ENCODE results near the gene THSD7B.

The THSD7B gene

DNA sequence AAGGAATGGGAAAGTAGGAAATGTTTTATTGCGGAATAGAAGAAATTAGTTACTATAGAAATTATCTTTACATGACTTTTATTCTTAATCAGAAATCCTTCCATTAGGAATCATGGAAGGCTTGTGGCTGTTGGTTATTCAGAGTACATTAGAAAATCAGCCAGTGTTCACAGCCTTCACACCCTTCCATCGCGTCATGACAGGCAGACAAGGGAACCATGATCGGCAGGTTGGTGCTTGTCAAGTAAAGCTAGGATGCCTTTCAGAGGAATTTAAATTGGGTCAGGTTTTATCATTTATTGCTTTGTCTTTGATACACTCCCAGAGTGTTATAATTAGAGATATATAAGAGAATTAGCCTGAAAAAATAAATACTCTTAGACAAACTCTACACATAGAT is 400.6 kb downstream of the THSD7B start:
- no peak for DNase-seq

DNA sequence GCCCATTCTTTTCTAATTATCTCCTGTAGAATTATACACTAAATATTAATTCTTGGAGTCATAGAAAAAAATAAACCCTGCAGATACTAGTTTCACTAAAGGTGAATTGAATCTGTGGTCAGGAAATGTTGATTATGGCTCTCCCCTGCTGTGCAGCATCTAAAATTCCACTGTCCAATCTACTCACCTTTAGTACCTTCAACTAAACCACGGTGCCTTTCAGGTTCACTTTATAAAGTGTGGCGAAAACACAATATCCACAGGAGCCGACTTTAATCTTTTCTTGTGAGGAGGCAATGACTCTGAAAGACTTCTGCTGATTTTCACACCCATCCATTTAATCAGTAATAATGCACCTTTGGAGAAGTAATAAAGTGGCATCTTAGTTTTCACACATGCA is 402.3 kb downstream of the THSD7B start:
- DNase-seq, result no peak

DNA sequence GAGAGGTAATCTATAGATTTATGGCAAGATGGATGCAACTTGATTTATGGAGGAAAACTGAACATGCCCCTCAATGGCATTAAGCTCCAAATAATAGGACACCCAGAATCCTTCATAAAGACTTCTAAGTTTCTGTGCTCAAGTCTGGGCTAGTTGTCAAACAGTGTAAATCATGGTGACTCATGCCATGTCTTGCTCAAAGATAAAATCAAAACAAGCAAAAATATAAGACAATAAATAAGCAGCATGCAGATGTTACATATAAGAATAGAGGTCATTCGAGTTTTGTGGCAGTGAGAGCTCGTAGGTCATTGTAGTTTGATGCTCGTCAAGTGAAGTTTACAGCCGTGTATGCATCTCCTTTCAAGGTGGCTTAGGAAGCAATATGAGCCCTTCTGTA is 403.2 kb downstream of the THSD7B start:
- no peak for DNase-seq

DNA sequence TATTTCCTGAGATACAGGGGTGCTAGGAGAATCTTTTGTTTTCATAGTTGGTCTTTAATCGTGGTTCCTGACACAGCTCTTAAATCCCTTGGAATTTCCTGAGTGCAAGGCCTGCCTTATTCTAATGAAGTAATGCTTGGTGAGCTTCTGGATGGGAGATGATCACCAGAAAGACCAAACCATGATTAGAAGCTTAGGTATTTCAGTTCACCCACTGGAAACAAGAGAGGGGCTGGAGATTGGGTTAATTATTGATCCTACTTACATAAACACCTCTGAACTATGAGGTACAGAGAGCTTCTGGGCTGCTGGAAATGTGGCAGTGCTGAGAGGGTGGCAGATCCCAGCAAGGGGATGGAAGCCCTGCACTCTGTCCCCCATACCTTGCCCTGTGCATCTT is 406.8 kb downstream of the THSD7B start:
- no peak for DNase-seq

DNA sequence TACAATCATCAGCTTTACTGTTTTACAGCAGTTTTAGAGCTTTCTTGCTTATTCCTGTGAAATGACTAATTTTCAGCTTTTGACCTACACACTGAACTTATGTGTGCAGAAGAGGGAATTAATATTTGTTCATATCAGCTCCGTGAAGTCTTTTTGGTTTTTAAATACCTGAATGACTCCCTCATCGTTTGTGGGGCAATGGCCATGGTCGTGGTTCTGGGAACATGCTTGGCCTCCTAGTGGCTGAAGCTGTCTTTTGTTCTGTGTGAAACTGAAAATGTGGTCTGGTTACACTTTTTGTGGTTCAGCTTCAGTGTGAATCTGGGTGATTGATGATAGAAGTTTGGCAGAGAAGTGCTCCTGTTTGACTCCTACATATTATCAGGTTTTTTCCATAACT is 408.1 kb downstream of the THSD7B start:
- no peak for DNase-seq

DNA sequence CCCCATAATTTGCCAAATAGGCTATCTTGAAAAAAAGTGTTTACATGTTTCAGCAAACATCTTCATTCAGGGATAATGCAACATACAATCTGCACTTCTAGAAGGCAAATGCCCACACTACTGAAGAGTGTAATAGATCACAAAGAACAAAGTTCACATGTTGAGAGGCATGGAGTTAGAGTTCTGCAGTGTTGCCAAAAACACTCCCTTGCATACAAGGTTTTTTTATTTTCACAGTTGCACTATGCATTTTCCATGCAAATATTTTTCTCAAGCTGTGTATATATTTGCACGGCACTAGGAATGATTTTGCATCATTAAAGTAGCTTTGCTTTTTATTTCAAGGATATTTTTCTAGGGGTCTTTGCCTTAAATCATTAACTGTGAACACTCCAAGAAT is 409.9 kb downstream of the THSD7B start:
- DNase-seq, result no peak

DNA sequence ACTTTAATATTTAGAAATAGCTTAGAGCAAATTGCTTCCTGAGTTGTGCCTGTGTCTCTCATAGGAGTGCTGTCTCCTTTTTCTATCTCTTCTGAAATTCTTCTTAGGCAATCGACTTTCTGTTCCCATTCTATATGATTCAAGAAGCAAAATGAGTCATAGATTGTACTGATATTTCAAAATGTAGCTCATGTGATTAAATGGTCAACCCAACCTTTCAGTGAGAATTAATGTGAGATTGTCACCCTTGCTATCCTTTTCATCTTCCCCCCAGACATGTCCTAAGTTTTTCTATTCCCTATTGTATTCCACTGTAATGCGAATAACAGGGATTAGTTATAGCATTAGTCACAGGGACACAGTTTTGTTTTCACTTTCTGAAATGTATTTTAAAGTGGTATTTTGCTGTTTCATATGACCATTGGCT is 413.6 kb downstream of the THSD7B start:
- DNase-seq, result no peak

DNA sequence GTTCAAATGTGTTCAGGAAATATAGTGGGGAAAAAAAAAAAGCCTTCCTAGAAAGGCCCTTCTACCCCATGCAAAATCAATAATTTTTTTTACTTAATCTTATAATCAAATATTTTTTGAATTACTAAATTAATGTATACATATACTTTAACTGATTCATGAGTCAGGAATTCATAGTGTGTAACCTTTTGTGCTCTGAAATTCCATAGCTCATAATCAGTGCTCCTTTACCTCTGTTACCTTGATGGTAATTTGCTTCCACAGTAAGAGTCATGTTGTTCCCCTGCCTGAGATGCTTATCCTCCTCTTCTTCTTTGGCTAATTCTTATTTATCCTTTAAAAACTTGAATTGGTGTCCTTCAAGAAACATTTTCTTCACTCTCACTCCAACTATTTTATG is 414.2 kb downstream of the THSD7B start:
- DNase-seq, result no peak

DNA sequence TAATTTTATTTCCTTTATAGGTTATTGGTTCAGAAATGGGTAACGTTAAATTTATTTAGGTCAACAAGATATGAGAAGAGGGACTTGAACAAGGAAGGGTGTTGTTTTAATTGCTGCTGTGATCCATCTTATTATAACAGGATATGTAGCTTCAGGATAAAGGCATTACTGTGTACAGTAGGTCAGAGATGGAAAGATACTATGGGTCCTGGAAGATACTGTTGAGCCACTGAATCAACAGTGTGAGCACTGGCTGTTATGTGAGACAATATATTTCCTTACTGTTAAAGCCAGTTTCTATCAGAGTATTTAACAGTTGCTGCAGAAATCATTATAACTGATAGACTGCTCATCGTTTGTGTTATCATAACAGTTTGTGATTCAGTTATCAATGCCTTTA is 414.7 kb downstream of the THSD7B start:
- no peak for DNase-seq

DNA sequence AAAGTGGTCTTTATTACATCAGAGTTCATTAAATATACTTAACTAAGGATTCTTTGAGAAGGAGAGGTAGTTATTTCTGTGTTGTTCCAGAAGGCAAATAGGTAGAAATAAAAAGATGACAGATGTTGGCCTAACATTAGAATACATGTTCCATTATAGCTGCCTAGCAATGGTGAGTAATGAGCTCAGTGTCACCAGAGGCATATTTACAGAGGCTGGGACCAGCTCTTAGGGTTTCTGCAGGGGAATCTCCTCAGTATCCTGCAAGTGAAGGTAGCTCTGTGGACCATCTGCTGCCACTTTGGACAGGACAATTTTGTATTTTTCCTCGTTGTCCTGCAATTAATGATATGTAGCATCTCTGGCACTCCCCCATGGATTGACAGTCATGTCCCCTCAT is 416.0 kb downstream of the THSD7B start:
- no peak for DNase-seq

DNA sequence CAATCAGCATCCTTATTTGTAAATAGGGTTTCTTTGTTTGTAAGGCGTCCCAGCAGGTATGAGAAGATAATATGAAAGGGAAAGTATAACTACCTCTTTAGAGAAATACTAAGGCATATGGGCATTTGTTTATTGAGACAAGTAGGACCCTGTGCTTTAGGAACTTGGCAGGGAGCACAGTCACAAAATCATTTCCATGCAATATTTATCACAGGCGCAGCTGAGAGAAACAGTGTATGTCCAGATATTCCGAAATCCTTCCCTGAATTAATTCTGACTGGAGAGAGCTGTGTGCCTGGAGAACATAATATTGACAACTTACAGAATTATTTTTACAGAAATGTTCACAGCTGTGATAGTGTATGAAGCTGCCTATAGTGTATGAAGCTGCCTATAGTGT is 416.7 kb downstream of the THSD7B start:
- DNase-seq, result no peak

DNA sequence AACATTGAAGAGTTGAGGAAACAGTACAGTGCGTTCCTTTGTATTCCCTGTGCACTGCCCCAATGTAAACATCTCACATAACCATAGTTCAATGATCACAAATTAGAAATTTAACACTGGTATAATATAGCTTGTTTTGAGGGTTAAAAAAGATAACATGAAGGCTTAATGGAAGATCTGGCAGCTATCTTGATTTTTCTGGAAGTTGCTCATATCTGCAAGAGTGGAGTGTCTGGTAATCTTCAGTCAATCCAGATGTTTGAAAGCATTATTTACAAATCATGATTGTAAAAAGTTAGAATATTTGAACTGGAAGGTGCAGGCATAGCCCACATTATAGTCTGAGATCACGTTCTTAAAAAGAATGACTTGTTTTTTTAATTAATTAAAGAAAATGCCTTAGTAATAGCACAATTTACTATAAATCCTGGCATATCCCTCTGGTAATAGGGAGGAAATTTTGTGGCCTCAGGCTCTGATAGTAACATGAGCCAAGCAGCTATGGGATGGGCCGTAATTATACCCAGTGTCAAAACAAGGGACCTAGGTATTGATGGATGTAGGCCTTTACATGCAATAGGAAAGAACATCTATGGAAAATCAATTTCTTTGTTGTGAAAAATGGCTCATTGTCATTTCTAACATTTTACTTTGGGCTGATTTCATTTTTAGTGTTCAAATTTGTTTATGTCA is 418.0 kb downstream of the THSD7B start:
- DNase-seq, result no peak

DNA sequence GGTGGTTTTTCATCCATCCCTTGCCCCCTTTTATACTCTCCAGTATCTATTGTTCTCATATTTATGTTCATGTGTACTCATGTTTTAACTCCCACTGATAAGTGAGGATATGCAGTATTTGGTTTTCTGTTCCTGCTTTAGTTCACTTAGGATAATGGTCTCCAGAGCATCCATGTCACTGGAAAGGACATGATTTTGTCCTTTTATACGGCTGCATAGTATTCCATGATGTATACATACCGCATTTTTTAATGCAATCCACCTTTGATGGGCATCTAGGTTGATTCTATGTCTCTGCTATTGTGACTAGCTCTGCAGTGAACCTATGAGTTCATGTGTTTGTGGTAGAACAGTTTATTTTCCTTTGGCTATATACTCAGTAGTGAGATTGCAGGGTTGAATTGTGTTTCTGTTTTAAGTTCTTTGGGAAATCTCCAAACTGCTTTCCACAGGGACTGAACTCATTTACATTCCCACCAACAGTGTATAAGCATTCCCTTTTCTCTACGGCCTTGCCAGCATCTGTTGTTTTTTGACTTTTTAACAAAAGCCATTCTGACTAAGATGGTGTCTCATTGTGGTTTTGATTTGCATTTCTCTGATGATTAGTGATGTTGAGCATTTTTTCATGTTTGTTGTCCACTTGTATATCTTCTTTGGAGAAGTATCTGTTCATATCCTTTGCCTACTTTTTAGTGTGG is 420.2 kb downstream of the THSD7B start:
- no peak for DNase-seq

DNA sequence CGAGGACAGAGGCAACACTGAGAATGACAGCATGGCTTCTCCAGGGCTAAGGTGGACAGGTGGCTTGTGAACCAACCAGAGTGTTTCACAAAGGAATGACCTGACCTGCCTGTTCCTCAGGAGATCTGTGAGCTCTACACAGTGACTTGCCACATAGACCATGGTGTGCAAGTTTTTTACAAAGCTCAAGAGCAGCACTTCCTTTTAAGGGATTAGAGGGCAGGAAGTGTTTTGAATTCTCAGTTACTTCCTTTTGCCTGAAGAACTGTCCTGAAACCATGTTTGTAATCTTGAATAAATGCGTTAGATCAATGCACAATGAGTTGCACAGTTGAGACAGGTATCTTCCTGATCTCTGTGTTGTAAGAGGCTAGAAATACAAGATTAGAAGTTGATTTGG is 421.9 kb downstream of the THSD7B start:
- DNase-seq, result no peak

DNA sequence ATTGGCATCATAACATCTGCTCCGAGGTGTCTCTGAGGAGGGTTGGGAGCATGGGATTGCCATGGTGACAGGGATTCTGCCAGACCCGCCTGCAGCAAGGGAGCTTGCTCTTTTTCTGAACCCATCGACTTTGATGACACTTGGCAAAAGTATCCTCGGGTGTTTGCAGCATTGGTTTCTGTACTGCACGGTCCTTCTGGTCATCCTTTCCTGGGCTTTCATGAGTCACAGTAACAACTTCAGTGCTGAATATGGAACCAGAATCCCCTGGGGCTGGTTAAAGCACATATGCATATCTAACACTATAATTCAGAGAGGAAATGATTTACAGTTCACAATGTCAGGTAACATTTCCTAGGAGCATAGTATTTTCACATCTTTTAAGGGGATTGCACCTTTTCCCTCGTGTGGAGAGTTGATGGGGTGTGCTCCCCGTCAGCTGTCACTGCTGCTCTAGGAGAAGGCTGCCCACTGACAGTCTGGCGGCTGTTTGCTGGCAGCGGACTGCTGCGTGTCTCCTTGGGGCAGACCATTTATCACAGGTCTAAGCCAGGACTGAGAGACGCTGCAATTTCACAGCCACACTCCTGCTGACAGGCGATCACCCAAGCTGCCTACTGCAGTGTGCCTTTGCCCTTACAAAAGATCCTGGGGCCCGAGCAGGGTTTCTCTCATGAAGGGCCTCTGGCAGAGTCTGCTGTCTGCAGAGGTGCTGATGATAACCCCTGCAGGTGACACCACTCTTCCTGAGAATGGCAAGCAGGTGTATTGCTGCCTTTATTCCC is 425.3 kb downstream of the THSD7B start:
- DNase-seq, result no peak

DNA sequence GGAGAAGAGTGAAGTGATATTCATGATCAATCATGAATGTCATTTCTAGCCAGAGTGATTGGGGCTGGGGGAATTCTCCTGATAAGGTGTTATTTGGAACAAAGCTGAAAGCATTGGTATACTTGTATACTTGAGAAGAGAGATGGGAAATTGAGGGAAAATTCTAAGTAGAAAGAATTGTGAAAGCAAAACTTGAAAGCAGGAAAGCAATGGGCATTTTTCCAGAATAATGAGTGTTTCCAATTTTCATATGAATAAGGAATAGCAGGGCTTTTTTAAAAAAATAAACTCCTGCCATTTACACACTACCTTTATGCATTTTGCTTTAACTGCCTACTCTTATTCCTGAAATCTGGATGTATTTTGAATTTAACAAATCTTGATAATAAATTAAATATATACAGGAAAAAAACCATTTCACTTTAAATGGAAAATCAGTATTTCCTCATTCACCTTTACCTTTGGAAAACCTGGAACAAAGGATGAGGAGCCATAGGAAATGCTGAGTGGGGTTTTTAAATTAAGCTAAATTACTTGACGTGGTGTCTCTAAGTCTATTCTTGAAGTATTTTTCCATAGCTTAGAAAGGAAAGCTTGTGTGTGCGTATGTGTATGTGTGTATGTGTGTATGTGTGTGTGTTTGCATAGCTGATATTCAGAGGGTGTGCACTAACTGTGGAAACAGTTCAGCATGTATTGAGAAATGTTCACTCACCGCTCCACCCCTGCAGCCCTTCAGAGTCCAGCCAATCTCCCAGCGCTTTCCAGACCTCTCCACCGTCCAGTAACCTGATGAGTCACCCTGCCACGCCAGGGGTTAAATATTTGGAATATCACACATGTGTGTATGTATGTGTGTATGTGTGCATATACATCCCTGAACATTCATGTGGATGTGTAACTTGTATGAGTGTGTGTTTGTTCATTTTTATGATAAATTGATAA is 427.3 kb downstream of the THSD7B start:
- DNase-seq, result no peak

DNA sequence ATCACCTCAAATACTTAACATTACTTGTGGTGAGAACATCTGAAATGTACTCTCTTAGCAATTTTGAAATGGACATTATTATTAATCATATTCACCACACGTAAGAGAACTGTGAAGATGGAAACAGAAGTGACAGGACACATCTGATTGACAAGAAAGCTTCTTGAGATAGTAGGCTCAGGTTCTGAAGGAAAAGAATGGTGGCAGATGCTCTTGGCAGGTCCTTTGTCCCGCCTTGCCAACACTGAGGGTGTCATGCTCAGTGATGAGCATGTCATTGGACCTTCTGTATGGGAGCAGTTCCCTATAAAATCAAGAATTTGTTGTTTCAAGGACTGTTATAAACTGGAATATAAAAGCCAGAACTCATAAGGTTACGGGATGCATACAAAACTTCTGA is 428.1 kb downstream of the THSD7B start:
- DNase-seq, result no peak

DNA sequence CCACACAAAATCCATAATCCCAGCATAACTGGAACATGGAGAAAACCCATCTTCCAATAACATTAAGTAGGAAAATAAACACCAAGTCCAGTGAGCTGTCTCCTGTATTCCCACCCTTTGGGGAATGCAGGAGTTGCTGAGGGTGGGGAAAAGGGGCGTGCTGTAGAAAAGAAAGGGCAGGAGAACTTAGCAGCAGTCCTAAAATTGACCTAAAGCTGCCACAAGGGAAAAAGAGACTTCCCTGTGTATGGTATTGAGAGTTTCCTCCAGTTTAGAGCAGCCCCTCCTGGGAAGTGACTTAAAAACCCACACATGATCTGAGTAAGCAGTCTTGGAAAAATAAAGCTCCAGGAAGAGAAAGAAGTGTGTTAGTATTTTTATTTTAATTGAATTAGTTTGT is 428.8 kb downstream of the THSD7B start:
- no peak for DNase-seq

DNA sequence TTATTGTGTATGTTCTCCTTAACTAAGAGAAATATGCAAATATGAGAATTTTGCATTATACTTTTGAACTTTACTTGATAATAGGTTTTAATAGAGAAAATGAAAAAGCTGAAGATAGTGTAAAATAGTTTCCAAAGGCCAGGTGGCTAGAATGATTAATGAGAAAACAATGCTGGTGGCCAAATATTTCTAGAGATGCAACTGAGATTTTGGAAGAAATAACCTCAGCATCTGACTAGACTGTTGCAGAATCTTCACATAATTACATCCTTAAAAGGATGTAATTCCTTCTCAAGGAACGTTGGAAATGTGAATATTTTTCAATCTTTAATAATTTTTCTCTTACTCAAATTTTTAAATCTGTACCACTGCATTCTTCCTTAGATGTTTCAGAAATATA is 434.4 kb downstream of the THSD7B start:
- DNase-seq, result no peak

DNA sequence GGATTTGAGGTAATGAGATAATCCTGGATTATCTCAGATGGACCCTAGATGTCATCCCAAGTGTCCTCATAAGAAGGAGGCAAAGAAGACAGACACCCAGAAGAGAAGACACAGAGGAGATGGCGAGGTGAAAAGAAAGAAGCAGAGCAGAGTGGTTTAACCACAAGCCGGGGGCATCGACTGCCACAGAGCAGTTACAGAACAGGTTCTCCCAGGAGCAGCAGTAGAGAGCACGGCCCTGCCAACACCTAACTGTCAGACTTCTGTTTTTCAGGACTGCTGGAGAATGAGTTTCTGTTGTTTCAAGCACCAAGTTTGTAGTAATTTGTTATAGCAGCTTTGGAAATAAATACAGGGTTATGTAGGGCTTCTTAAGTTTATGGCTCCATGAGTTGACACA is 437.0 kb downstream of the THSD7B start:
- no peak for DNase-seq

DNA sequence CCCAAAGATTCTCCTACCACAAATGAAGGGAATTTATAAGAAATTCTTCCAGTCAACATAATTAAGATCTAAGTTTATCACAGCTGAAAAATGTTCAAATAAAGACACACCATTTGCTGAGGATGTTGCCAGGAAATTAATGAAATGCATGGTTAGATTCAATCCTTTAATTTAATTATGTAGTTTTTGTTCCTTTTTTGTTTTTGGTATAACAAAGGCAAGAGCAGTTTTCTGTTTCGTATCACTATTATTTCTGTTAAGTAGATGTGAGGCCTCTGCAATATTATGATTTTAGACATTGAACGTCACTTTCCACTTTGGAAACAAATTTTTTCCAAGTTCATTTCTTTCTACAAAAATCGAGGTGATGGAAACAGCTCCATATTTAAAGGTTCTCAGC is 440.0 kb downstream of the THSD7B start:
- no peak for DNase-seq

DNA sequence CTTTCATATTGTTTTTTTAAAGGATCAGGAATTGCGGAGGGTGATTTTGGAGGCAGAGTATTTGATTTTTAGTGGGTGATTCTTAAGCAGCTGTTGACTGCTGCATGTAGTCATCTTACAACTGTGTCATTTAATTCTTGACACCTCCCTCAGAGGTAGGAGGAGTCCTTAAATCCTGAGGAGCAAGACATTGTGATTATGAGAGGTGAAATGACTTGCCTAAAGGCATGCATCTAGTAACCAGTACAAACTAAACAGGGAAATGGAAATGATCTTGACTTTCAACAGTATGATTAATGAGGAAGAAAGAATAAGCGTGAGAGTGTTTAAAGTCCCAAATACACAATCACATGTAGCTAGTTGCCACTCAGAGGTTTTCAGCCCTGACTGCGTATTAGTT is 440.7 kb downstream of the THSD7B start:
- DNase-seq, result no peak

DNA sequence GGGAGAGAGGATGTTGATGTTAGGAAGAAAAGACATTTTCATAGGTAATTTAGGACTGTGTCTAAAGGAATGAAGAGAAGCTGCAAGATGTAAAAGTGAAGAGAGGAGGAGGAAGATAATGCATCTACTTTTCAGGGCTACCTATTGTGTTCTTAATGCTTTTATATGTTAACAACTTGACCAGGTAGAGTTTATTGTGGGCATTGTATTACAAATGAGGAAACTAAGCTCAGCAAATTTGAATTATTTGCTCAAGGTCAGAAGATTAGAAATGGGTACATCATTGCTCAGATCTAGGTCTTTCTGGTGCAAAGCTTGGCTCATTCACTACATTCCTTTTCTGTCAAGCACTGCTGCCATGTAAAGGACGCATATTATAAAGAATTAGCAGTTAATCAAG is 441.7 kb downstream of the THSD7B start:
- DNase-seq, result no peak
